NCI-H510A treated with DMSO at 0.1 percent for 48 hours (cell line): Measurements from ENCODE around the gene MMAB.
A peak's percentile ranks its signal among the peaks of the same experiment; 100 is the strongest.

Experiments used
- DNase-seq: peaks from one replicate; lab custom pipeline; 2025; lab: John Stamatoyannopoulos, UW

Gene MMAB

DNA sequence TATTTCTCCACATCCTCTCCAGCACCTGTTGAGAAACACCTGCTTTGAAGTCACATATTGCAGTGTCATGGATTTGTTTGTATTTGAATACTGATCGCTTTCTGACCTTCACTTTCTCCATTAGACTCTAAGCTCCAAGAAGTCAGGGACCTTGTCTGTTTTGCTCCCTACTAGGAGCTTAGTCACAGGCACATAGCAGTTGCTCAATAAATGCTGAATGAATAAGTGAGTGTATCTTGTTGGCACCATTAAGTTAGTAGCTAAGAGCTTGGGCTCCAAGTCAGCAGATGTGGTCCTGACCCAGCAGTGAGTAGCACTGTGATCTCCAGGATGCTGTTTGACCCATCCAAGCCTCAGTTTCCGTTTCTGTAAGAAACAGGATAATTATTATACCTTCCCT, 10.4 kb upstream of the MMAB start:
- no peak for DNase-seq

DNA sequence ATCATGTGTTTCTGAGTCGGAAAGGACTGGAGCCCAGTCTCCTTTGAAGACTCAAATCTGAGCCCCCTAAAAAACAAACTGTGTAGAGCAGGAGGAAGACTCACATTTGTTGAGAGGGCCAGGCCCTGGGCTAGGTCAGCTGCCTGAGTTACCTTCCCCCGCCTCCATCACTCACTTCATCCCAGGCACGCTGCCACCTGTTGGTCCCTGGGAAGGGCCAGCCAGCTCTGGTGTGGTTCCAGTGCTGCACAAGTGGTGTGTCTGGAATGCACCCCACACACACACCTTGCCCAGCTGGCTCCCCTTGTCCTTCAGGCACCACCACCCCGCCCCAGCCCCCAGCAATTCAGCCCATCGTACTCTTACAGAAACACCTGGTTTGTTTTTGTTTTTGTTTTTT, 9.3 kb upstream of the MMAB start:
- peak; percentile 13 for DNase-seq

DNA sequence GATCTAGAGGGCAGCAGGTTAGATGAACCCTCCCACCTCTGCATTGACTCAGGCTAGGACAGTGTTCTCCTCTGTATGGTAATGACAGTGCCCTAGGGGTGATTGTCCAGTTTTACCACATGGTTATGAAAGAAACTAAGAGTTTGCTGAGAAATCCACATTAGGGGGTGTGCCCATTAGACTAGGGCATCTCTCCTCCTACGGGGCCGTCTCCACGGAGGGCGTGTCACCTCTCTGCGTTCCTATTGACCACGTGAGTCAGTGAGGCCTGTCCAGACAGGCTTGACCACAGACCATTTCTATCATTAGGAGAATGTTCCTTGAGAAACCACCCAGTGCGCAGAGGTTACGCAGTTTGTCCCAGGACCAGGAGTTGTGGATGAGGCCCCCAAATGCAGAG, 8.6 kb upstream of the MMAB start:
- DNase-seq: no peak

GRCh38 chr12:109581334-109581691, 8.0 kb upstream of the MMAB start:
- no peak for DNase-seq

DNA sequence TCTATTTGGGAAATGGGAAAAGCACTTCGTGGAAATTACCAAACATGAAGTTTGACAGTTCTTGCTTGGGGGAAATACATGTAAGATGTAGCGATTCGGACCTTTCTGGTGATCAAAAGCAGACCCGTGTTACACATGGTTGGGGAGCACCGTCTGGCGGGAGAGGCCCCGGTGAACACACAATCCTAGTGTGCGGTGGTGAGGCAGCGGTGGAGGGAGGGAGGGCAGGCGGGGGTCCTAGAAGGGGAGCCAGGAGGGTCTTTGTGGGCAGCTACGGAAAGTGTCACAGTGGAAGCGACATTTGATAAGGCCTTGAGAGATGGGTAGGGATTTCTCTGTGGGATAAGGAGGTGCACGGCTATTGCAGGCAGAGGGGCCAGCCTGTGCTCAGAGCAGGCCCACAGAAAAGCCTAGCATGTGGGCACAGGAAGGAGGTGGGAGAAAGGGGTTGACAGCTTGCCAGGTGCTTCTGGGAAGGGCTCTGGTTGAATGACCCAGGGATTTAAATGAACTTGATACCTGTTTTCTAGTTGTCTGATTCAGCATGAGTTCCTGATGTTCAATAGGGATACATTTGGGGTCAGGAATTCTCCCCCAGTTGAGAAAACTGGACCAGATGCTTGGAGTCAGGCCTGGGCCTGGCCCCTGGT, 7.5 kb upstream of the MMAB start:
- no peak for DNase-seq

- no peak for DNase-seq
These were observed 7.0 kb upstream of the MMAB start for GRCh38 chr12:109580272-109580671.

DNA sequence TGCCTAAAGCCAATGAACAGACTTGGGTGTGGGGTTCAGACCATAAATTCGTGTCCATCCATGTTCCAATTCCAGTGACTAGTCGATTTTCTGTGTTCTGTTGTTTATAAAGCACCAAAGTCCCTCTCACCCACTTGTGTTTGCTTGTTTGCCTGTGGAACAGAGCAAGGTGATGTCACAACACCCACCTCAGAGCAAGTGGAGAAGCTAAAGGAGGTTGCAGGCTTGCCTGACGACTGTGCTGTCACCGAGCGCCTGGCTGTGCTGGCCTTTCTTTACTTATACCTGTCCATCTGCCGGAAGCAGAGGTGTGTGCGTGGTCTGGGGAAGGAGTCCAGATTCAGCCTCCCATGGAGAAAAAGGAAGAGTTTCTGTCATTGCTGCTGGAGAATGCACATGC, 6.3 kb upstream of the MMAB start:
- no peak for DNase-seq

DNA sequence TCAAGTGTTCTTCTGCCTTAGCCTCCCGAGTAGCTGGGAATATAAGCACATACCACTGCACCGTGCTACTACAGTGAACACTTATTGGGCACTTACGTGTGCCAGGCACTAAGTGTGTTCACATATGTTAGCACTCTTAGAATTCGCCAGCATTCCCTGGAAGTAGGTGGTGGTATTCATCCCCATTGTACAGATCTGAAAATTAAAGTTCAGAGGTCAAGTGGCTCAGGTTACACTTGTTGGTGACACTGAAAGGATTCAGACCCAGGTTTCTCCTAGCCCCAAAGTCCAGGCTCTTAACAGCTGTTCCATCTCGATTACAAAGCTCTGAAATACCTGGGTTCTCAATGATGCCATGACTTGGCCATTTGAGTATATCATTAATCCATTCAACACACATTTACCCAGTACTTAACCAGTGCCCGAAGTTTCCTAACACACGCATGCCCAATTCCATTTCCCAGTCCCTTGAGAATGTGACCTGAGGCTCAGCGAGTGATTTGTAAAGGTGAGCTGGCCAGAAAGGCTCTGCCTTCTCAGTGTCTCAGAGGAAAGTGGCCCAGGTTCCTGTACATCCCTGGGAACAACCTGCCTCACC, 5.1 kb upstream of the MMAB start:
- DNase-seq: no peak

- no peak for DNase-seq
These were observed 4.0 kb upstream of the MMAB start for GRCh38 chr12:109577311-109577710.

- no peak for DNase-seq
These were observed 2.4 kb upstream of the MMAB start for GRCh38 chr12:109575683-109576082.

GRCh38 chr12:109573914-109574244, 575 bp upstream of the MMAB start:
- DNase-seq: no peak

DNA sequence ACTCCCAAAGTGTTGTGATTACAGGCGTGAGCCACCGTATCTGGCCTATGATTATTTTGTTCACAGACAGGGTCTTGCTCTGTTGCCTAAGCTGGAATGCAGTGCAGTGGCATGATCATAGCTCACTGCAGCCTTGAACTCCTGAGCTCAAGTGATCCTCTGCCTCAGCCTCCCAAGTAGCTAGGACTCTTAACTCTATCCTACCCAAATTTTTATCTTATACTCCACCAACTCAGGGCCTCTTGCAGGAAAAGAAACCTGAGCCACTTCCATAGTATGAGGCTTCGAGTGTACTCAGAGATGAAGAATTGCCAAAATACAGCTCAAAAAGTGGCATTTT, 828 bp downstream of the MMAB start:
- DNase-seq: no peak

DNA sequence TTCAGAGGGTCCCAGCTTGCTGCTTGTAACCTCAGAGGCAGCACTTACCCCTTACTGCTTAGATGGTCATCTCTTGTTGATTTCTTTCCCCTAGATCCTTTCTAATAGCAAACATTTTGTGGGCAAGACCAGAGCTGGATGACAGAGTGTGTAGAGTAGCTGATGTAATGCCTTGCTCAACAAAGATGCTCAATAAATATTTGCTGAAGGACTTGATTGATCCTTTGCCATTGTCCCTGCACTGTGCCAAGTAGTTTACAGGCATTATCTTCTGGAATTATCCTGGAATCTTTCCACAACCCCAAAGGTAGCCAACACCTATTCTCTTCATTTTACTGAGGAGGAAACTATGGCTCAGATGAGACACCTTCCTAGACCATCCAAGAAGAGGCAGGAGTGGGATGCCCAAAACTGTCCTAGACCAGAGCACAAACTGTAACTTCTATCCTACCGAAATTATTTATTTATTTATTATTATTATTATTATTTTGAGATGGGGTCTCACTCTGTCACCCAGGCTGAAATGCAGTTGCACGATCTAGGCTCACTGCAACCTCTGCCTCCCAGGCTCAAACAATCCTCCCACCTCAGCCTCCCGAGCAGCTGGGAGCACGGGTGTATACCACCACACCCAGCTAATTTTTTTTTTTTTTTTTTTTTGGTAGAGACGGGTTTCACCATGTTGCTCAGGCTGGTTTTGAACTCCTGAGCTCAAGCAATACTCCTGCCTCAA, 1.4 kb downstream of the MMAB start:
- no peak for DNase-seq

DNA sequence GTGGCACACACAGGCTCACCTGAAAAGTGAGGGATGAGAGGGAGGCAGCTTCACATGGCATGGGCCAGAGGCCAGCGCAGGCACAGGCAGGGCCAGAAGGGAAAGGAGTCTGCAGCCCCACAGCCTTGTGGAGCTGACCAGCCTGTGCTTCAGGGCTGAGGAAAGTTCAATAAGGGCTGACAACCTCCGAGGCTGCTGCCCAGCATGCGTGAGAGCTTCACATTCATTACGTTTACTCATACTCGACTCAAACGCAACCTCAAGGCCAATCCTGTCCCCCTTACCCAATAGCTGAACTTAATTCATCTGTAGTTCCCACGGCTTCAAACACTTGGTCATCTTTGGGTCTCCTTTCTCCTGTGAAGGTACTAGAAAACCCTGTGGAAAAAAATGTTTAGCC, 4.8 kb downstream of the MMAB start:
- DNase-seq: no peak

DNA sequence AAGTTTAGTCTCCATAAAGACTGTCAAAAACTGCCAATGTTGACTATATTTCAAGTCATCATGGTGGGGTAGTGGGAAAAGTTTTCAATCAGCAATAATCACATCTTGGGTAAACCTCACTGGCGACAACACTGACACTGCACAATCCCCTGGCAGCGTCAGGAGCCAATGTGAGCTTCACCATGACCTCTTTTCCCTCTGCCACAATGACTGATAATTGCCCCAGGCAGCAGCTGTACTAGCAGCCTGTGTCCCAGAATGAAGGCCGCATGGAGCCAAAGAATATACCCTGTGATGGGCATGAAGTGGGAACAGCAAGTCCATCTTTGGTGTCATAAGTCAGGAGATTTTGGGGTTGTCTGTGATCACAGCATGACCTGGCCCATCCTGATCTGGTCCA, 5.3 kb downstream of the MMAB start:
- no peak for DNase-seq

- DNase-seq: no peak
These were observed 6.0 kb downstream of the MMAB start for GRCh38 chr12:109567296-109567695.

- DNase-seq: no peak
These were observed 6.9 kb downstream of the MMAB start for GRCh38 chr12:109566424-109566823.

DNA sequence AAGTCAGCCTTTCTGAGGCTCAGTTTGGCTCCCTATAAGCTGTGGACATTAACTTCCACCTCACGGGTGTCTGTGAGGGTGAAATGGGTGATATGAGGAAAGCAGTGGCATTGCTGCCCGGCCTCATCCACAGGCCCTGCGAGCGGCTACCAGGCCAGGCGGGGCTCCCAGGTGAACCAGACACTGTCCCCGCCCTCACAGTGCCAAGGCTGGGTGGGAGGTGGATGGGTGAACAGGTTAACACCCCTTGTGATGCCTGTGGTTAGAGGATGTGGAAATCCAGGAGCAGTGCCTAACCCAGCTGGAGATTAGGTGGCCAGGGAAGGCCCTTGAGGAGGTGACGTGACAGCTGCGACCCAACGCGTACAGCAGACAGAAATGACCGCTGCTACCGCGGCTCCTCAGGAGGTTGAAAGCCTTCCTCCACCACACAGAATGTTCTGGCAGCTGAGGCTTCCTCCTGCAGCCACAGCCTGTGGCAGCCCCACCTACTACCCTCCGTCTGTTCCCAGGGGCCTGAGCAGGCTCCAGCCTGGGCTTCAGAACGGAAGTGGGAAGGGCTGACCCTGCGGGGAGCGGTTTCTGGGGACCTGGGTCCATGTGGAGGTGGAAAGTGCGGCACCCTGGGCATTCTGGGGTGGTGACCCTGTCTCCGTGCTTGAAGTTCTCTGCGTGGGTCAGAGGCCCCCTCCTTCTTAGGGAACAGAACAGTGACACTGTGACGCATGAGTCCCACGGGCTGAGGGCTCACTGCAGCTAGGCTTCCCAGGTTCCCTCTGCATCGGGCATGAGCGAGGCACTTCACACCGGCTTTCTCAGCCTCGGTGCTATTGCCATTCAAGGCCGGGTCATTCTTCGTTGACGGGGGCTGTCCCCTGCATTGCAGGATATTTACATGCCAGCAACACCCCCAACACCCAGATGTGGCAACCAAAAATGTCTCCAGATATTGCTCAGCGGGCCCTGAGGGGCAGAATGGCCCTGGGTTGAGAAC, 9.7 kb downstream of the MMAB start:
- DNase-seq: no peak

DNA sequence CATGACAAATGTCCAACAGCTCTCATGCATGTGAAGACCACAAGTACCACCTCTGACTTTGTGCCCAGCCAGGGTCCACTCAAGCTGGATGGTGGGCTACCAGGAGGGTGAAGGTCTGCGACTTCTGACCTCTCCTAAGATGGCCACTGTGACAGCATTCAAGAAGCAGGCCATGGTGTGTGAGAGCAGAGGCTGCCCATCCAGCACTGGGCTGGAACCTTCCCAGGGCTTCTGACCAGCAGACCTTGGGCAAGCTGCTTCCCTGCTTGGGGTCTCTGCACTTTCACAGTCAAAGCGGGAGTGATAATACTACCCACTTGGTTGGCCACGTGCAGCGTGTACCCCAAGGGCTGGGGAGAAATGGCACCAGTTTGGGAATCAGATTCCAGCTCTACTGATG, 10.4 kb downstream of the MMAB start:
- no peak for DNase-seq

- DNase-seq: no peak
These were observed 11.6 kb downstream of the MMAB start for GRCh38 chr12:109561711-109562030.

DNA sequence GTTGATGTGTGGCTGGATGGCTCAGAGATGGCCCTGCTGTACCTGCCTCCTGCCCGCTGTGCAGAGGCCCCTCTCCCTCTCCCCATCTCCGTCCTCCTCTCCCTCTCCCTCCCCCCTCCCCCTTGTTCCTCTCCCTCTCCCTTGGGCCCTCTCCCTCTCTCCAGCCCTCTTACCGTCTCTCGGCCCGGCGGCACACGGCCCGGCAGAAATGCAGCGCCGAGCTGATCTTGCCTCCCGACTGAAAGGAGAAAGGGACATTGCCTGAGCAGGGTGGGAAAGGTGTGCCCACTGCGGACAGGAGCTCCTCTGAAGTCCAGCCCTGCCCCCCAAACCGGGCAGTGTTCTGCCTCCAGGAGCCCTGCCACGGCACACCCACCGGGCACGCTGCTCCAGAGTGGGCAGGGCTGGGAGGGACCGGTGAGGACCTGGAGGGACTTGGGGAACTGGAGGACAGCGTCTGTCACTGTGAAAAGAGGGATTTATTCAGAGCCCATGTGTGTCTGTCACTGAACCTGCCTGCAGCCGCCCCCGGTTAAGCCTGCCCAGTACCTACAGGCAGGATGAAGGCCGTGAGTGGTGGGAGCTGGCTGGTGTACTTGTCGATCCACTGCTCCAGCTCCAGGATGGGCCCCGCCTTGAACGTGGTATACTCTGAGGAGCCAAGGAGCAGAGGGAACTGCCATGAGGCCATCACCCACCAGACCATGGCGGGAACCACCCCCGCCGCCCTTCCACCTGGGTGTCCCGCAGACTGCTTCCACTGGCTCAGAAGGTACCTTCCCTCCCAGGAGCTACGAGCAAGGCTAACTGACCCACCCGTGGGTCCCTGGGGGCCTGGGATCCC, 12.2 kb downstream of the MMAB start:
- DNase-seq: no peak

- no peak for DNase-seq
These were observed 13.7 kb downstream of the MMAB start for GRCh38 chr12:109559601-109560000.
